Measurements from ENCODE around the gene TOR1B. TPM values are rescaled to one million over a fixed set of nuclear protein-coding genes. Genes with fewer than 3 reads are reported as not detected.

The TOR1B gene
- total RNA-seq, 1 donor from 2014 or later, result 14.5 TPM

DNA sequence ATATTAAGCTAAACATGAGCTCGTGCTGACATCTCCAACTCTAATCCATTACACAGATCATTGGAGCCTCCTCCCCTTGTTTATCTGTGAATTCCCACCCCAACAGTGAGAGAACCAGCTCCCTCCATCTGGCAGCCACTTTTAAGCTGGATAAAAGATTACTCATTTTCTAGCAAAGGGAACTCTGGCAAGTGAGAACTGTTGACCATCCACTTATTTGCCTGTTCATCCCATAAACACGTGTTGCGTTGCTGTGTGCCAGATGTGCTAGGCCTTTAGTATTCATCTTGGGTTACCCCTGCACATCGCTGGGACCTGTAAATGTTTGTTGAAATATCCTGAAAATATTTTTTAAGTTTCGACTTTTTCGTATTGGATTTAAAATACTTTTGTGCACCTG, 23.4 kb downstream of the TOR1B start:
- H3K27me3 ChIP-seq, result no peaks in the 10 kb centered on the region
- H3K9me3 ChIP-seq, result no peaks in the 10 kb centered on the region
- intact Hi-C loops (cut with DNase I), result no loop called here
- peaks cover 12% of the 10 kb centered on the region for H3K4me1 ChIP-seq
- peaks cover 0 to 35% of the 10 kb centered on the region in 2 donors for H3K36me3 ChIP-seq
- no peak overlapping the region for H3K4me3 ChIP-seq
- H3K27ac ChIP-seq, result no peak overlapping the region
- no peak for DNase-seq (ENCODE audit: extremely low spot score in 2 of 2)
- TF ChIP-seq, protein P1, sequence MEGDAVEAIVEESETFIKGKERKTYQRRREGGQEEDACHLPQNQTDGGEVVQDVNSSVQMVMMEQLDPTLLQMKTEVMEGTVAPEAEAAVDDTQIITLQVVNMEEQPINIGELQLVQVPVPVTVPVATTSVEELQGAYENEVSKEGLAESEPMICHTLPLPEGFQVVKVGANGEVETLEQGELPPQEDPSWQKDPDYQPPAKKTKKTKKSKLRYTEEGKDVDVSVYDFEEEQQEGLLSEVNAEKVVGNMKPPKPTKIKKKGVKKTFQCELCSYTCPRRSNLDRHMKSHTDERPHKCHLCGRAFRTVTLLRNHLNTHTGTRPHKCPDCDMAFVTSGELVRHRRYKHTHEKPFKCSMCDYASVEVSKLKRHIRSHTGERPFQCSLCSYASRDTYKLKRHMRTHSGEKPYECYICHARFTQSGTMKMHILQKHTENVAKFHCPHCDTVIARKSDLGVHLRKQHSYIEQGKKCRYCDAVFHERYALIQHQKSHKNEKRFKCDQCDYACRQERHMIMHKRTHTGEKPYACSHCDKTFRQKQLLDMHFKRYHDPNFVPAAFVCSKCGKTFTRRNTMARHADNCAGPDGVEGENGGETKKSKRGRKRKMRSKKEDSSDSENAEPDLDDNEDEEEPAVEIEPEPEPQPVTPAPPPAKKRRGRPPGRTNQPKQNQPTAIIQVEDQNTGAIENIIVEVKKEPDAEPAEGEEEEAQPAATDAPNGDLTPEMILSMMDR (IDR thresholded peaks at IDR 0.05), result no peak

DNA sequence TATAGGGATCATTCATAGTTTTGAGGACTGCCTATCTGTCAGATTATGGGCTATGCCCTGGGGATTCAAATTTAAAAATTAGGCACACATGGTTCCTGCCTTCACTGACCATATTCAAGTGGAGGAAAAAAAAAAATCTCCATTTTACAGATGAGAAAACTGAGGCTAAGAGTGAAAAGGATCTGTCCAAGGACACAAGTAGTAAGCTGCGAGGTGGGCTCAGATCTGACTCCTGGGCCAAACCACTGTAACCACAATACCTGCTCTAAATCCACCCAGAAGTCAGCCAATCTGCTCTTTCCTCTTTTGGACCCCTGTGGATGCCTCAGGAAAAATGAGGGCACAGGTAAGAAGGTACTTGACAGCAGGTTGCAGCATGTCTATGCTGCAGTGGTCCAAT, 23.8 kb downstream of the TOR1B start:
- TF ChIP-seq POLR2A (IDR thresholded peaks at IDR 0.05) (no peak), POLR2AphosphoS5 (IDR thresholded peaks at IDR 0.05; ENCODE audit: insufficient read depth in 1 of 2, low read depth in 1 of 2) (no peak)
- TF ChIP-seq, protein P1 (IDR thresholded peaks at IDR 0.05), result no peak
- H3K27ac ChIP-seq, result no peak overlapping the region
- intact Hi-C loops (cut with DNase I), result no loop called here
- peaks cover 0 to 39% of the 10 kb centered on the region in 2 donors for H3K36me3 ChIP-seq
- no peaks in the 10 kb centered on the region for H3K27me3 ChIP-seq
- no peaks in the 10 kb centered on the region for H3K9me3 ChIP-seq
- H3K4me3 ChIP-seq, result no peak overlapping the region
- DNase-seq (ENCODE audit: extremely low spot score in 2 of 2), result no peak
- H3K4me1 ChIP-seq, result peaks cover 12% of the 10 kb centered on the region

DNA sequence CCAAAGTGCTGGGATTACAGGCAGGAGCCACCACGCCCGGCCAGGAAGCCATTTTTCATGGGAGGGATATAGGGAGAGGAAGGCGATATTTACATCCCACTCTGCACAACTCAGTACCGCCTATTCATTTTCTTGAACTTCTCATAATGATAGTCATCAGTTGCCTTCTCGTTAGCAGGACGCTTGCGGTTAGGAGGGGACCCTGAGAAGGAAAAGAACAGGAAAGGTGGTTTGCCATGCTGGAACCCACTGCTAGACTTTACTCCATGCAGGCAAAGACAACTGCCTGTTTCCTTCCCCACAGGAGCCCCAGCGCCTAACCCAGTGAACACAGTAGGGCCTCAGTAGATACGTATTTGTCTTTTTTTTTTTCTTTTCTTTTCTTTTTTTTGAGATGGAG, 25.1 kb downstream of the TOR1B start:
- no peak overlapping the region for H3K4me3 ChIP-seq
- H3K9me3 ChIP-seq, result no peaks in the 10 kb centered on the region
- H3K4me1 ChIP-seq, result peaks cover 6% of the 10 kb centered on the region
- H3K36me3 ChIP-seq, result peaks cover 0 to 50% of the 10 kb centered on the region in 2 donors
- no peak overlapping the region for H3K27ac ChIP-seq
- intact Hi-C loops (cut with DNase I), result no loop called here
- H3K27me3 ChIP-seq, result no peaks in the 10 kb centered on the region
- TF ChIP-seq POLR2AphosphoS5 (IDR thresholded peaks at IDR 0.05; ENCODE audit: insufficient read depth in 1 of 2, low read depth in 1 of 2) (no peak), POLR2A (IDR thresholded peaks at IDR 0.05) (no peak)
- TF ChIP-seq, protein P1 (IDR thresholded peaks at IDR 0.05), result no peak
- DNase-seq (ENCODE audit: extremely low spot score in 2 of 2), result no peak

DNA sequence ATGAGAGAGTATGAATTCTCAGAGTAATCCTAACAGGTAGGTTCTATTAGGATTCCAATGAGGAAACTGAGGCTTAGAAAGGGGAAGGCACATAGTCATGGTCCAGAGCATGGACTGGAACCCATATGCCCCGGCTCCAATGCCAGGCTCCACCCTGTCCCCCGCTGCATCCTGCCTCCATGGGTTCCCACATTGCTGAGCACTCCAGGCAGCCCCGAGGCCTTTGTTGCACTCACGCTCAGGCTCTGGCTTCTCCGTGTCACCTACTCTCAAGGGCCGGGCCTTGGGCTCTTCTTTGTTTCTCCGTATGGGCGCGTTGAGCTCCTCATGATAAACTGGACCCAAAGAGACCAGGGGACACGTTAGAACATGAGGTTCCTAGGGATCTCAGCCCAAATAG, 26.0 kb downstream of the TOR1B start:
- peaks cover 0 to 55% of the 10 kb centered on the region in 2 donors for H3K36me3 ChIP-seq
- intact Hi-C loops (cut with DNase I), result no loop called here
- no peak overlapping the region for H3K4me3 ChIP-seq
- H3K4me1 ChIP-seq, result peaks cover 5% of the 10 kb centered on the region
- DNase-seq (ENCODE audit: extremely low spot score in 2 of 2), result no peak
- no peaks in the 10 kb centered on the region for H3K27me3 ChIP-seq
- H3K9me3 ChIP-seq, result no peaks in the 10 kb centered on the region
- TF ChIP-seq POLR2AphosphoS5 (IDR thresholded peaks at IDR 0.05; ENCODE audit: insufficient read depth in 1 of 2, low read depth in 1 of 2) (no peak), POLR2A (IDR thresholded peaks at IDR 0.05) (no peak)
- TF ChIP-seq, protein P1 (IDR thresholded peaks at IDR 0.05), result no peak
- no peak overlapping the region for H3K27ac ChIP-seq

DNA sequence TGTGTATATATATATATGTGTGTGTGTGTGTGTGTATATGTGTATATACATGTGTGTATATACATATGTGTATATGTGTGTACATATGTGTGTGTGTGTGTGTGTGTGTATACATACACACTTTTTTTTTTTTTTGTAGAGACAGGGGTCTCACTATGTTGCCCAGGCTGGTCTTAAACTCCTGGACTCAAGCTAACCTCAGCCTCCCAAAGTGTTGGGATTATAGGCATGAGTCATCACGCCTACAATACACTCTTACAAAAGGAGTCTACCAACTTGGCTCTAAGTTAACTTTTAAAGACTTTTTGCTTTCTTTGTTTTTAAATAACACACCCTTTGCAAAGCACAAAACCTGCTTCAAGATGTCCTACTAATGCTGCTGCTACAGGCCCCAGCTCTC, 30.0 kb downstream of the TOR1B start:
- no peaks in the 10 kb centered on the region for H3K9me3 ChIP-seq
- H3K27ac ChIP-seq, result no peak overlapping the region
- TF ChIP-seq, protein P1 (IDR thresholded peaks at IDR 0.05), result no peak
- TF ChIP-seq POLR2AphosphoS5 (IDR thresholded peaks at IDR 0.05; ENCODE audit: insufficient read depth in 1 of 2, low read depth in 1 of 2), result no peak
- no peak for TF ChIP-seq POLR2A (IDR thresholded peaks at IDR 0.05)
- DNase-seq (ENCODE audit: extremely low spot score in 2 of 2), result no peak
- peaks cover 34% of the 10 kb centered on the region for H3K4me1 ChIP-seq
- H3K4me3 ChIP-seq, result no peak overlapping the region
- intact Hi-C loops (cut with DNase I), result no loop called here
- H3K27me3 ChIP-seq, result no peaks in the 10 kb centered on the region
- peaks cover 0 to 54% of the 10 kb centered on the region in 2 donors for H3K36me3 ChIP-seq

Measured in vagina (tissue), 2 donors.